Measurements from ENCODE around the gene KAT2A.

Gene KAT2A

GRCh38 chr17:42135664-42136653 is 14.8 kb upstream of the KAT2A start:
- peak; percentile 48 for DNase-seq (ENCODE audit: low spot score)

DNA sequence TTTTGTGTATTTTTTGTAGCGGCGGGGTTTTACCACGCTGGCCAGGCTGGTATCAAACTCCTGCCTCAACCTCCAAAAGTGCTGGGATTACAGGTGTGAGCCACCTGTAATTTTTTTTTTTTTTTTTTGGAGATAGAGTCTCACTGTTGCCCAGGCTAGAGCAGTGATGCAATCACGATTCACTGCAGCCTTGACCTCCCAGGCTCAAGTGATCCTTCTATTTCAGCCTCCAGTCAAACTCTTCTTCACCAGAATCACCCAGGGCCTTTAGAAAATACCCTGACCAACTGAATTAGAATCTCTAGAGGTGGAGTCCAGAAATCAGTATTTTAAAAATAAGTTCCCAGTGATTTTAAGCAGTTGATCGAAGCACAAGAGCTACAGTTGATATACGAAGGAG is 14.0 kb upstream of the KAT2A start:
- DNase-seq (ENCODE audit: low spot score) = no peak

- no peak for DNase-seq (ENCODE audit: low spot score)
Measured at GRCh38 chr17:42133461-42134041, 12.4 kb upstream of the KAT2A start.

- peak; percentile 92 for DNase-seq (ENCODE audit: low spot score)
Measured at GRCh38 chr17:42132941-42133340, 11.8 kb upstream of the KAT2A start.

DNA sequence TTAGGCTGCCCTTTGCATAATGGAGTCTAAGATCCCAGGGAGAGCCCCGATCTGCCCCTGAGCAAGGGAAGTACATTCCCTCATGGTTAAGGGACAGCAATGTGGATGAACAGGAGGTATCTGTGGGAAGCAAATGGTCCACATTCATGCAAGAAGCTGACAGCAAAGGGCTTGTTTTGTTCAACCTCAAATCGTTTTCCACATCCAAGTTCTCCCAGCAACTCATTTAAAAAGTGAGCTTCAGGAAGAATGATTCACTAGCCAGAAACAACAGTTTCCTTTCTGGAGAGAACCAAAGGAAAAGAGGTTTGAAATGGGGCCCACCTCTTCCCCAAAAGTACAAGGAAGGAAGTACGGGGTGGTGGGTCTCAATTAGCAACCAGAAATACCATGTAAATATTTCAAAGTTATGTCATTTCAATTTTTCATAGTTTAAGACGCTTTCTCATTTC is 10.8 kb upstream of the KAT2A start:
- DNase-seq (ENCODE audit: low spot score) = no peak

DNA sequence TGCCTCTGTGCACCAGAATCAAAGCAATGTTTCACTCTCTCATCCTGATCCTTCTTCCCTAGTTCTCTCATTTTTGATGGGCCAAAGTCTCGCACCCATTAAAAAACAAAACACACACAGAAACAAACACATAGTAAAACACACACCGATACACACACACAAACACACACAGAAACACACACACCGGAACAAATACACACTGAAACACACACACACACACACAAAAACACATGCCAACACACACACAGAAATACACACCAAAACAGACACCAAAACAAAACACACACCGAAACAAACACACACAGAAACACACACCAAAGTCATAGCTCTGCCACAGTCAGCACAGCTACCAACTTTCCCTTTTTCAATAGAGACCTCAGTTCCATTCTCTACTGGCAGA is 10.1 kb upstream of the KAT2A start:
- DNase-seq (ENCODE audit: low spot score) = no peak

DNA sequence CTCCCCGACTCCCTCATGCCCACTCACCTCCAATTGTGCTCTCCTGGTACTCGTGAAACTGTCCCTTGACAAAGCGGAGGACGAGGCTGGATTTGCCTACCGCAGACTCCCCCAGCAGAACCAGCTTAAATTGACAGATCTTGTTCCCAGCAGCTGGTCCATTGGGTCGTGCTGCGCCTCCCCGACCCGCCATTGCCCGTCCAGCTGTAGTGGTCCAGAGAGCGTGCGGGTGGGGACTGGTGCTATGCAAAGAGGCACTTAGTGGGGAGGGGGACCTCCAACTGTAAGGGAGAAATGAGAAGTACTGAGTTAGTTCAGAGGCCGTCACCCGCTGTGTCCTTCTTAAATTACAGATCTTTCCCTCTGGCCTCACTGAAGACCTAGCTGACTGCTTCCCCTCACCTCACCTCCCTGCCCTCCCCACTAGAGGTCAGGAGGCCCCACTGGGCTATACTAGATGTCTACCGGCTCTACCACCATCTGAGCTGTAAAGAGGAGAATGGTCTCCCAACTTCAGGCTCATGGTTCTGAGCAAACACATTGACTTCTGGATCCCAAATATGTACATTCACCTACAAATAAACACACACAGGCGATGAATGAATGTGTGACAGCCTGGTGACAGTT is 9.3 kb upstream of the KAT2A start:
- DNase-seq (ENCODE audit: low spot score) = no peak

- DNase-seq (ENCODE audit: low spot score) = no peak
Measured at GRCh38 chr17:42129109-42129837, 8.1 kb upstream of the KAT2A start.

- DNase-seq (ENCODE audit: low spot score) = no peak
Measured at GRCh38 chr17:42127414-42127813, 6.2 kb upstream of the KAT2A start.

DNA sequence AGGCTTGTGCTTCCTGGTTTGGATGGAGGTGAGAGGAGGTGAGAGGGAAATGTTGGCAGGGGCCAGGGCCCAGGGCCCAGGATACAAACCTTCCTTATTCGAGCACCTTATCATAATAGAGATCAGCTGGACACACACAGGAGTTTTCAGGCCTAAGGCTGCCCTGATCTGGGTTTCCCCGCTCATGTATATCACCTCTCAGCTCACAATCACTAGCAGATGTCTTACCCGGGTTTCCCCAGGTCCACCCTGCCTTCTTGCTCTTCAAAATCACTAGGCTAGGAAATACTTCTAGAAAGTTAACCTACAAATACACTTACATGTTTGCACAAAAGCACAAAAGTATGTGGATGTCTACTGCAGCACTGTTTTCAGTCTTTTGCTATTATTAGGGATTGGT is 5.7 kb upstream of the KAT2A start:
- DNase-seq (ENCODE audit: low spot score) = no peak

- no peak for DNase-seq (ENCODE audit: low spot score)
Measured at GRCh38 chr17:42125565-42125964, 4.4 kb upstream of the KAT2A start.

DNA sequence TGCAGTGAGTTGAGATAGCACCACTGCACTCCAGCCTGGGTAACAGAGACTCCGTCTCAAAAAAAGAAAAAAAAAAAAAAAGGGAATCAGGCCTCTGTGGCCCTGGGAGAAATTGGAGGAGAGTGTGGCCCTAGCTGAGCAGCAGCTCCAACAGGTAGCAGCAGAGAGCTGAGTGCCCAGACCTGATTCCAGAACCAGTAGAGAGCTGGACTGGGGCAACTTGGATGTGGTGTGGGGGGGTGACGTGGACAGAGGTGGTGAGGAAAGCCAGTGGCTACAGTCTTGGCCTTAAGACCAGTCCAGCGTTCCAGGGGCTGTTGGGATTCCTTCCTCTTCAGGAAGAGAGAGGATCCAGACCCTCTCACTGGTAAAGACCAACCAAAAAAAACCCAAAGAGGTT is 3.1 kb upstream of the KAT2A start:
- DNase-seq (ENCODE audit: low spot score) = no peak

DNA sequence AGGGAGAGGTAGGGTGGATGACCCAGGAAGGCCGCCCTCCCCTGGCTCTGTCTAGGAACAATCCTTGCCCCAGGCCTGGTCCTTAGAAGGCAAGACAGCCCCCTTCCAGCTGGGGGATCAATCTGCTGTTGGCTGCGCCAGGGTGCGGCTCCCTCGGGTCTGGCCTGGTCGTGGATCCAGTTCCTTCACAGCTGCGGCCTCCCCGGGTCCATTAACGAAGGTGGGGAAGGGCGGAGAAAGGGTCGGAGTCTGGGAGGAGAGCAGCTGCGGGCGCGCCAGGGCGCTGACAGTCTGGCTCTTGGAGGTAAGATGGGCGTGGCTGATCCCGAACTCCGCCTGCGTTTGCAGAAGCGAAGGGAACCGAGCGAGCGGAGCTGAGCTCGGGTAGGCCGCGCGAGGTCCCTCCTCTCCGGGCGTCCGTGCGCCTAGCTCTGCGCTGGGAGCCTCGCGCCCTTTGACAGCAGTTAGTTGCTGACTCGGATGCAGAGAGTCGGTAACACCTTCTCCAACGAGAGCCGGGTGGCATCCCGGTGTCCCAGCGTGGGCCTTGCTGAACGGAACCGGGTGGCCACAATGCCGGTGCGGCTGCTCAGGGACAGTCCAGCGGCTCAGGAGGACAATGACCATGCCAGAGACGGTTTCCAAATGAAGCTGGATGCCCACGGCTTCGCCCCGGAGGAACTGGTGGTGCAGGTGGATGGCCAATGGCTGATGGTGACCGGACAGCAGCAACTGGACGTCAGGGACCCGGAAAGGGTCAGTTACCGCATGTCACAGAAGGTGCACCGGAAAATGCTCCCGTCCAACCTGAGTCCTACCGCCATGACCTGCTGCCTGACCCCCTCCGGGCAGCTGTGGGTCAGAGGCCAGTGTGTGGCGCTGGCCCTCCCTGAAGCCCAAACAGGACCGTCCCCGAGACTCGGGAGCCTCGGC is 1.5 kb upstream of the KAT2A start, which contains the start of gene HSPB9:
HSPB9 (plus strand) TSS at position 434 of the 933 bp plus-strand sequence; CDS start at position 481, 47 bp downstream.
- no peak for DNase-seq (ENCODE audit: low spot score)

DNA sequence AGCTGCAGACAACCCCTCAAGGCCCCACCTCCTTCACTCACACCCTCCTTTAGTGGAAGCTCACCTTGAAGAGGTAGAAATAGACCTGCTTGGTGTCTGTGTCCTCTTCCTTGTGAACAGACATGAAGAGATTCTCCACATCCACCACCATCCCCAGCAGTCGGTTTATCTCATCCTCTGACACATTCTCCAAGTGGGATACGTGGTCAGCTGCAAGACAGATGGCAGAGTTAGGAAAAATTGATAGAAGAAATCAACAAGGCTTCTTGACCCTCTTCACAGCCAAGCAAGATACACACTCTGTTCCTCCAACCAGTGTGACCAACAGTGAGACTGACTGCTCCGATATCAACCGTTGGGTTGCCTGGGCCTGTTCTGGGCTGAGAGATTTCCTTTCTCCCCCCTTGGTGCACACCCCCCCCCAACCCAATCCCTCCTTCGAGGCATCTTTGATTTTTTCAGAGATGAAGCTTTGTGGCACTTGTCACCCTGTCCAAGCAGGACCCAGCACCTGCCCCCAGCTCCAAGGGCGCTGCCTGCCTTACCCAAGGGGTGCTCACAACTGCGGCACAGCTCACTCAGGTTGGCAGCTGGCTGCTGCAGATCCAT is 902 bp downstream of the KAT2A start:
- DNase-seq (ENCODE audit: low spot score) = no peak

- DNase-seq (ENCODE audit: low spot score) = no peak
Measured at GRCh38 chr17:42119301-42119700, 1.9 kb downstream of the KAT2A start.

GRCh38 chr17:42118545-42118944 is 2.6 kb downstream of the KAT2A start:
- DNase-seq (ENCODE audit: low spot score) = peak; percentile 39

DNA sequence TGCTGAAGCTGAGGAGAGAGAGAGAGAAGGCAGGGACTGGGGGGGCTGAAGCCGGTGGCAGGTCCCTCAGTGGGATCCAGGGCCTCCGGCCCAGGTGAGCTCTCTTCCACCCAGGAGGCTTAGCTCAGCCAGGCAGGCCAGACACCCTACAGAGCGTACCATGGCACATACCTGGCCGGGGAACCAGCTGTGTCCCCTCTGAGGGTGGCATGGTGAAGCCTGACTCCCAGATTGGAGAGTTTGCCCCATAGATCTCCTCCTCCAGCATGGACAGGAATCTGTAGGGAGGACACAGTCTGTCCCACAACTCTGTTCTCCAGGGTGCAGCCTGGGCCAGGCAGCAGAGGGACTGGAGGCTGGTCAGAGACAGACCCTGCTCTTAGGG is 3.0 kb downstream of the KAT2A start:
- no peak for DNase-seq (ENCODE audit: low spot score)

- no peak for DNase-seq (ENCODE audit: low spot score)
Measured at GRCh38 chr17:42117397-42118125, 3.6 kb downstream of the KAT2A start.

GRCh38 chr17:42116705-42117396 is 4.3 kb downstream of the KAT2A start:
- DNase-seq (ENCODE audit: low spot score) = peak; percentile 86
